HCT116 (cell line): ENCODE results near the gene KANSL1.

Source experiments
- CTCF ChIP-seq, 3 experiments: fragments of 200-600 bp in 1 of 3; sonication (generic) in 1 of 3; IDR thresholded peaks in 2 of 3; conservative IDR thresholded peaks in 1 of 3; 2 replicates each; pipeline ENCODE4 v1.5.1; 2012 to 2017; ENCODE audit warnings: low read depth in 2 of 3, low read length in 2 of 3, antibody characterized with exemption in 1 of 3, borderline replicate concordance in 1 of 3, control low read depth in 1 of 3, mild to moderate bottlenecking in 1 of 3, mixed read lengths in 1 of 3, mixed run types in 1 of 3, moderate library complexity in 1 of 3; ENCODE audit not compliant: insufficient read depth in 1 of 3
- EZH2 ChIP-seq: fragments of 200-600 bp; sonication (generic); IDR thresholded peaks from 2 replicates; pipeline ENCODE4 v1.6.1; 2017; ENCODE audit warnings: antibody characterized with exemption, mixed run types
- FOSL1 ChIP-seq: IDR thresholded peaks from 2 replicates; pipeline ENCODE4 v1.6.1; 2012; ENCODE audit warnings: low read depth
- POLR2A ChIP-seq: IDR thresholded peaks from 2 replicates; pipeline ENCODE4 v1.7.0; 2011; ENCODE audit warnings: borderline replicate concordance; ENCODE audit not compliant: insufficient read depth, insufficient read length; ENCODE audit errors: extremely low read depth
- POLR2AphosphoS5 ChIP-seq: IDR thresholded peaks from 2 replicates; pipeline ENCODE4 v1.6.1; 2011; ENCODE audit warnings: mild to moderate bottlenecking, low read depth, low read length, moderate library complexity
- SIN3A ChIP-seq: IDR thresholded peaks from 2 replicates; pipeline ENCODE4 v1.6.1; 2012; ENCODE audit warnings: low read depth
- TF ChIP-seq, protein P1 (sequence below): IDR thresholded peaks from 2 replicates; pipeline ENCODE4 v1.6.1; 2012

- TF ChIP-seq CTCF (IDR thresholded peaks at IDR 0.05 in 2 of 3, conservative IDR thresholded peaks at IDR 0.05 in 1 of 3; ENCODE audit: borderline replicate concordance in 1 of 3, insufficient read depth in 1 of 3, low read depth in 2 of 3, low read length in 2 of 3), result no peak
- no peak for TF ChIP-seq EZH2
- no peak for TF ChIP-seq FOSL1
- TF ChIP-seq, protein P1, sequence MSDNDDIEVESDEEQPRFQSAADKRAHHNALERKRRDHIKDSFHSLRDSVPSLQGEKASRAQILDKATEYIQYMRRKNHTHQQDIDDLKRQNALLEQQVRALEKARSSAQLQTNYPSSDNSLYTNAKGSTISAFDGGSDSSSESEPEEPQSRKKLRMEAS, result no peak
- TF ChIP-seq POLR2A, result no peak
- no peak for TF ChIP-seq POLR2AphosphoS5
- TF ChIP-seq SIN3A, result no peak
These were observed 165.9 kb downstream of the KANSL1 start for GRCh38 chr17:46027048-46027975.
